Lung (tissue), 12 donors: ENCODE results near the gene GTF3A. TPM values are rescaled to one million over a fixed set of nuclear protein-coding genes. Genes with fewer than 3 reads are reported as not detected.

ENCODE experiments used
- ATAC-seq: fragments of 200-7000 bp; cut with Tn5 transposase; one replicate; pipeline ENCODE4 v1.9.1; 2020; ENCODE audit warnings: moderate number of reproducible peaks; ENCODE audit not compliant: insufficient read depth, low FRiP score
- DNase-seq, 3 donors: peaks; one replicate each; pipeline ENCODE4 v3.0.0-alpha.2; 2013 to 2017
- H3K27ac ChIP-seq, 2 donors: one replicate each; pipeline ENCODE4 v1.5.1; 2013; ENCODE audit warnings: mild to moderate bottlenecking in 2 of 2, moderate library complexity in 2 of 2, control low read depth in 1 of 2, inconsistent platforms in 1 of 2, low read depth in 1 of 2, low read length in 1 of 2
- H3K27me3 ChIP-seq, 3 donors: one replicate each; pipeline ENCODE4 v1.5.1; 2013; ENCODE audit warnings: low read length in 2 of 3; ENCODE audit not compliant: control insufficient read depth in 3 of 3, insufficient read depth in 3 of 3
- H3K36me3 ChIP-seq, 4 donors: one replicate each; pipeline ENCODE4 v1.5.1; 2013; ENCODE audit warnings: low read length in 4 of 4, mild to moderate bottlenecking in 1 of 4, moderate library complexity in 1 of 4; ENCODE audit not compliant: control insufficient read depth in 4 of 4, insufficient read depth in 4 of 4
- H3K4me1 ChIP-seq, 5 donors: one replicate each; pipeline ENCODE4 v1.5.1; 2013; ENCODE audit warnings: low read length in 5 of 5, mild to moderate bottlenecking in 2 of 5, moderate library complexity in 1 of 5; ENCODE audit not compliant: control insufficient read depth in 5 of 5, insufficient read depth in 5 of 5
- H3K4me3 ChIP-seq: one replicate; pipeline ENCODE4 v1.5.1; 2013; ENCODE audit warnings: mild to moderate bottlenecking, control low read depth, moderate library complexity
- H3K9ac ChIP-seq, 2 donors: one replicate each; pipeline ENCODE4 v1.5.1; 2013; ENCODE audit warnings: low read length in 2 of 2, control low read depth in 1 of 2; ENCODE audit not compliant: insufficient read depth in 1 of 2
- H3K9me3 ChIP-seq, 4 donors: one replicate each; pipeline ENCODE4 v1.5.1; 2013; ENCODE audit warnings: low read length in 3 of 4, mild to moderate bottlenecking in 1 of 4, moderate library complexity in 1 of 4; ENCODE audit not compliant: control insufficient read depth in 4 of 4, insufficient read depth in 3 of 4
- CTCF ChIP-seq: IDR thresholded peaks from 2 replicates; pipeline ENCODE4 v1.5.1; 2012; ENCODE audit warnings: mild to moderate bottlenecking; ENCODE audit errors: control extremely low read depth, extremely low read depth
- WGBS, 2 donors: extraction: QIAGEN DNeasy Blood & Tissue Kit; methylation state at CpG; one replicate each; pipeline ENCODE4 v1.1.7; 2013; 5-methylcytosine and 5-hydroxymethylcytosine counted together
- polyA plus RNA-seq, 2 donors: library from polyadenylated mRNA; stranded (reverse); fragments of 200-250 nt; gene quantifications; one replicate each; pipeline ENCODE4 v1.2.1, GENCODE V29; 2013
- total RNA-seq, 2 donors: library from RNA; depleted of rRNA in 1 of 2; stranded (reverse); fragments of >200 nt in 1 of 2; gene quantifications; one replicate each; pipeline ENCODE4 v1.2.1, GENCODE V29; 2014 to 2021
- donor health status: control.
- donor health status: control.
- donor health status: Bipolar disorder and iron deficiency.
- donor health status: healthy.
- donor health status: DM: yes; HTN: yes; CAD: no.

The GTF3A gene
- total and polyA plus RNA-seq, 4 donors: 38.2 to 241 (median 111) TPM

GRCh38 chr13:27405546-27406134 is 18.8 kb upstream of the GTF3A start:
- Histone ChIP-seq H3K27me3 (no peaks in the 10 kb centered on the region), H3K4me1 (peaks cover 2 to 16% (median 6%) of the 10 kb centered on the region in 5 donors), H3K27ac (no peak overlapping the region), H3K4me3 (no peak overlapping the region), H3K9me3 (no peaks in the 10 kb centered on the region), H3K36me3 (no peaks in the 10 kb centered on the region), H3K9ac (no peak overlapping the region)
- 91 to 94% methylated on average over 5 of the region's 5 CpGs for WGBS, 2 donors
- TF ChIP-seq CTCF: no peak
- ATAC-seq: no peak
- no peak for DNase-seq

GRCh38 chr13:27406178-27406939 is 18.1 kb upstream of the GTF3A start:
- WGBS, 2 donors: 84 to 86% methylated on average over 12 of the region's 12 CpGs
- Histone ChIP-seq H3K27ac (no peak overlapping the region), H3K9me3 (no peaks in the 10 kb centered on the region), H3K36me3 (no peaks in the 10 kb centered on the region), H3K9ac (no peak overlapping the region), H3K4me1 (peaks cover under 1 to 16% (median 6%) of the 10 kb centered on the region in 5 donors), H3K27me3 (no peaks in the 10 kb centered on the region), H3K4me3 (no peak overlapping the region)
- ATAC-seq (no peak), DNase-seq (peak in 2 of 3 donors; percentile 21 to 42)
- peak; percentile 31 for TF ChIP-seq CTCF

GRCh38 chr13:27408074-27408473 is 16.3 kb upstream of the GTF3A start:
- H3K4me3 ChIP-seq: no peak overlapping the region
- DNase-seq (peak in 1 of 3 donors; percentile 4), ATAC-seq (no peak)
- no peak for TF ChIP-seq CTCF
- peaks cover 0 to 12% (median 1%) of the 10 kb centered on the region in 5 donors for H3K4me1 ChIP-seq
- H3K27ac ChIP-seq: no peak overlapping the region
- no peaks in the 10 kb centered on the region for H3K36me3 ChIP-seq
- no peak overlapping the region for H3K9ac ChIP-seq
- no peaks in the 10 kb centered on the region for H3K9me3 ChIP-seq
- no peaks in the 10 kb centered on the region for H3K27me3 ChIP-seq
- 64 to 83% methylated on average over 4 of the region's 4 CpGs for WGBS, 2 donors
